HG03060 (cell line): ENCODE results near the gene C11orf24.

Experiments used
- ATAC-seq: cut with Tn5 transposase; IDR thresholded peaks from one replicate; pipeline ENCODE4 v1.9.1; 2021; ENCODE audit warnings: low read depth, moderate number of reproducible peaks; ENCODE audit not compliant: unreplicated experiment

Gene C11orf24

GRCh38 chr11:68212421-68213134, 59.2 kb downstream of the C11orf24 start:
- ATAC-seq = no peak

DNA sequence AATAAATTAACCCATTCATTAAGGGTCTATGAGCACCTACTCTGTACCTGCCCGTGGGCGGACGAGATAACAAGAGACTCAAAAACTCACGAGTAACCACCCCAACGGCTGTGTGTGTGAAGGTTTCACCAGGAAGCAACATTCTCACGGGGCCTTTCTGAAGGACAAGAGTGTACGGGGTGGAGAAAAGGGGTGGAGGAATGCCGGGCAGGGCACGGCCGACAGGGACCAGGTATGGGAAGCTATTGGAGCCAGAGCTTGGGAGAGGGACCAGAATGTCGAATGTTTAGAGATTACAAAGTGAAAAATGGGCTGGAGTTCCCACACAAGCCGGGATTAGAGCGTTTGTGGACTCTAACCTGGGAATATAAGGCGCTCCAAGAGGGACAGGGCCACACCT, 60.2 kb downstream of the C11orf24 start:
- ATAC-seq = no peak
